SK-N-SH (cell line): Measurements from ENCODE around the gene SPATC1L. TPM values are rescaled to one million over a fixed set of nuclear protein-coding genes. Genes with fewer than 3 reads are reported as not detected.

Experiments used
- CTCF ChIA-PET: fragments of 300-600, 350-600 bp; formaldehyde crosslinking; extraction: SDS; loops from one replicate; lab custom pipeline; 2021; lab: Yijun Ruan, JAX
- POLR2A ChIA-PET: fragments of 350-600 bp; sonication (Branson Sonifier 250); formaldehyde crosslinking; extraction: SDS; loops from one replicate; lab custom pipeline; 2020; ENCODE audit warnings: antibody characterized with exemption, inconsistent platforms; lab: Yijun Ruan, JAX
- DNase-seq: peaks from one replicate; pipeline ENCODE4 v3.0.0; 2012
- H2AFZ ChIP-seq: fragments of 200-600 bp; sonication (generic); 2 replicates; pipeline ENCODE4 v1.8.1; 2016; ENCODE audit warnings: antibody characterized with exemption, mild to moderate bottlenecking, low read depth
- H3F3A ChIP-seq: fragments of 200-600 bp; sonication (generic); replicated peaks from 2 replicates; pipeline ENCODE3; 2016; ENCODE audit warnings: antibody characterized with exemption, mild to moderate bottlenecking; ENCODE audit not compliant: insufficient read depth
- H3K27ac ChIP-seq, 2 experiments: fragments of 200-500 bp in 1 of 2; fragments of 200-600 bp in 1 of 2; sonication (Bioruptor generic) in 1 of 2; sonication (generic), shearing (Covaris generic) in 1 of 2; 2 replicates each; pipeline versions ENCODE4 v1.5.1 to v1.6.1; 2014 to 2016; ENCODE audit warnings: low read depth in 2 of 2, inconsistent platforms in 1 of 2, low read length in 1 of 2, mild to moderate bottlenecking in 1 of 2, mixed read lengths in 1 of 2
- H3K27me3 ChIP-seq: fragments of 200-600 bp; sonication (generic), shearing (Covaris generic); 2 replicates; pipeline ENCODE4 v1.6.1; 2016; ENCODE audit warnings: mixed run types; ENCODE audit not compliant: insufficient read depth
- H3K36me3 ChIP-seq, 2 experiments: fragments of 200-500 bp in 1 of 2; fragments of 200-600 bp in 1 of 2; sonication (Bioruptor generic) in 1 of 2; sonication (generic) in 1 of 2; replicated peaks in 1 of 2; 2 replicates each; pipeline versions ENCODE3 to v1.5.1; 2014 to 2016; ENCODE audit warnings: low read length in 1 of 2, mild to moderate bottlenecking in 1 of 2; ENCODE audit not compliant: insufficient read depth in 2 of 2, control insufficient read depth in 1 of 2
- H3K4me1 ChIP-seq, 2 experiments: fragments of 200-500 bp in 1 of 2; fragments of 200-600 bp in 1 of 2; sonication (Bioruptor generic) in 1 of 2; sonication (generic), shearing (Covaris generic) in 1 of 2; 2 replicates each; pipeline versions ENCODE4 v1.5.1 to v1.6.1; 2014 to 2016; ENCODE audit warnings: low read depth in 1 of 2, low read length in 1 of 2, mixed run types in 1 of 2; ENCODE audit not compliant: insufficient read depth in 2 of 2, control insufficient read depth in 1 of 2
- H3K4me2 ChIP-seq: fragments of 200-600 bp; sonication (generic), shearing (Covaris generic); 2 replicates; pipeline ENCODE4 v1.6.1; 2017; ENCODE audit warnings: mixed run types
- H3K4me3 ChIP-seq, 2 experiments: fragments of 200-500 bp in 1 of 2; fragments of 200-600 bp in 1 of 2; sonication (Bioruptor generic) in 1 of 2; sonication (generic), shearing (Covaris generic) in 1 of 2; 2 replicates each; pipeline versions ENCODE4 v1.5.1 to v1.8.1; 2014 to 2016; ENCODE audit warnings: low read depth in 2 of 2, inconsistent platforms in 1 of 2, low read length in 1 of 2, mild to moderate bottlenecking in 1 of 2, mixed read lengths in 1 of 2, moderate library complexity in 1 of 2
- H3K79me2 ChIP-seq: fragments of 200-600 bp; sonication (generic); 2 replicates; pipeline ENCODE4 v1.8.1; 2017; ENCODE audit warnings: mild to moderate bottlenecking; ENCODE audit not compliant: insufficient read depth
- H3K9ac ChIP-seq: fragments of 200-600 bp; sonication (generic); 2 replicates; pipeline ENCODE4 v1.6.1; 2017; ENCODE audit warnings: mixed run types
- H3K9me2 ChIP-seq: fragments of 200-600 bp; sonication (generic); 2 replicates; pipeline ENCODE4 v1.6.1; 2017; ENCODE audit warnings: mixed run types
- H3K9me3 ChIP-seq: fragments of 200-600 bp; sonication (generic); 2 replicates; pipeline ENCODE4 v1.6.1; 2017; ENCODE audit warnings: mixed run types, mild to moderate bottlenecking, moderate library complexity
- H4K20me1 ChIP-seq: fragments of 200-600 bp; sonication (generic); 2 replicates; pipeline ENCODE4 v1.6.1; 2017; ENCODE audit warnings: mild to moderate bottlenecking, mixed run types; ENCODE audit not compliant: insufficient read depth
- CTCF ChIP-seq: fragments of 200-600 bp; sonication (generic); IDR thresholded peaks from 2 replicates; pipeline ENCODE4 v1.6.1; 2017; ENCODE audit warnings: antibody characterized with exemption, mild to moderate bottlenecking, moderate library complexity
- EZH2phosphoT487 ChIP-seq: fragments of 200-600 bp; sonication (generic); IDR thresholded peaks from 2 replicates; pipeline ENCODE4 v1.6.1; 2017; ENCODE audit warnings: low read depth, mixed run types, mild to moderate bottlenecking, antibody characterized with exemption, moderate library complexity, borderline replicate concordance
- NFIC ChIP-seq: IDR thresholded peaks from 2 replicates; pipeline ENCODE4 v1.4.0; 2012; ENCODE audit warnings: borderline replicate concordance
- SMC3 ChIP-seq: IDR thresholded peaks from 2 replicates; pipeline ENCODE4 v1.6.1; 2012; ENCODE audit warnings: low read depth, low read length, improper control_type of control experiment
- USF1 ChIP-seq: IDR thresholded peaks from 2 replicates; pipeline ENCODE4 v1.4.0; 2012; ENCODE audit warnings: low read depth, borderline replicate concordance
- WGBS: methylation state at CpG from one replicate; pipeline ENCODE4 v1.1.6; 2017; ENCODE audit warnings: low lambda C conversion rate; 5-methylcytosine and 5-hydroxymethylcytosine counted together
- polyA plus RNA-seq, 3 experiments: library from polyadenylated mRNA; depleted of rRNA; stranded (reverse); fragments of >200 nt; gene quantifications; 2 replicates each; pipeline ENCODE4 v1.2.3, GENCODE V29; 2012

SPATC1L gene
- polyA plus RNA-seq, 1 of the 3 experiments (the other 2 are of a cell fraction) = 8.3 TPM

GRCh38 chr21:46210378-46211136, 26.3 kb upstream of the SPATC1L start:
- CTCF ChIA-PET = interaction anchor here (0.7 to 1.5 kb wide), 4 partner anchors 22 to 67 kb away, joined by 3 to 6 read pairs (median 4); no protein-coding TSS in a partner anchor
- no peaks in the 10 kb centered on the region for H3F3A ChIP-seq
- H3K27ac ChIP-seq = no peak overlapping the region
- no peaks in the 10 kb centered on the region for H3K27me3 ChIP-seq
- H4K20me1 ChIP-seq = no peaks in the 10 kb centered on the region
- H3K36me3 ChIP-seq = peaks cover 0 to 41% of the 10 kb centered on the region in 2 experiments
- no peak overlapping the region for H3K4me2 ChIP-seq
- no peak overlapping the region for H3K4me3 ChIP-seq
- H3K9me3 ChIP-seq = no peaks in the 10 kb centered on the region
- POLR2A ChIA-PET = no interaction called here
- 85% methylated on average over 10 of the region's 16 CpGs for WGBS
- no peaks in the 10 kb centered on the region for H3K79me2 ChIP-seq
- peak; percentile 23; the same call in 1 of the 2 replicates for TF ChIP-seq CTCF
- no peak for TF ChIP-seq EZH2phosphoT487
- TF ChIP-seq SMC3 = 0 out of 2 replicates have a peak, but pooled peaks have one; percentile 17
- TF ChIP-seq, all 33 proteins: peak for 2
- Histone ChIP-seq H3K9ac (no peak overlapping the region), H3K9me2 (no peaks in the 10 kb centered on the region), H2AFZ (no peak overlapping the region), H3K4me1 (peaks cover 0 to 22% of the 10 kb centered on the region in 2 experiments; a peak in 1 of 4 replicates)
- no peak for DNase-seq

GRCh38 chr21:46208761-46209721, 24.8 kb upstream of the SPATC1L start:
- H3K79me2 ChIP-seq = no peaks in the 10 kb centered on the region
- no peak overlapping the region for H3K9ac ChIP-seq
- no peak overlapping the region for H2AFZ ChIP-seq
- peaks cover 3% of the 10 kb centered on the region for H3F3A ChIP-seq
- WGBS = 94% methylated on average over 15 of the region's 23 CpGs
- H3K9me3 ChIP-seq = no peaks in the 10 kb centered on the region
- ChIA-PET POLR2A (interaction anchor here (1.3 kb wide), 1 partner anchor 14 kb away, joined by 3 read pairs; no protein-coding TSS in a partner anchor), CTCF (interaction anchor here (1.4 to 1.5 kb wide), 2 partner anchors 16 to 66 kb away, joined by 4 read pairs; no protein-coding TSS in a partner anchor)
- H3K27ac ChIP-seq = no peak overlapping the region
- no peaks in the 10 kb centered on the region for H4K20me1 ChIP-seq
- no peak overlapping the region for H3K4me3 ChIP-seq
- H3K4me2 ChIP-seq = no peak overlapping the region
- H3K27me3 ChIP-seq = no peaks in the 10 kb centered on the region
- no peaks in the 10 kb centered on the region for H3K9me2 ChIP-seq
- H3K4me1 ChIP-seq = peaks cover 0 to 12% of the 10 kb centered on the region in 2 experiments; a peak in 1 of 4 replicates
- DNase-seq = no peak
- peaks cover 7 to 45% of the 10 kb centered on the region in 2 experiments for H3K36me3 ChIP-seq
- TF ChIP-seq NFIC (no peak), USF1 (no peak)
